K562 (cell line): ENCODE measurements around the gene PLA2R1. TPM values are rescaled to one million over a fixed set of nuclear protein-coding genes. Genes with fewer than 3 reads are reported as not detected.

Source experiments
- ATAC-seq: fragments of 200-7000 bp; cut with Tn5 transposase; 3 replicates; pipeline ENCODE4 v1.9.1; 2020; ENCODE audit warnings: moderate library complexity
- BruUV-seq: library from RNA; stranded (reverse); fragments of 400-500 nt; replicated peaks from 2 replicates; lab custom pipeline; 2021; lab: Mats Ljungman, UMichigan
- CTCF ChIA-PET: fragments of 300-600 bp; formaldehyde crosslinking; extraction: SDS; loops from one replicate; lab custom pipeline; 2021; ENCODE audit warnings: low intra/inter-chr PET ratio; lab: Yijun Ruan, JAX
- POLR2A ChIA-PET: fragments of 300-600, 350-650 bp; sonication (Branson Sonifier 250); formaldehyde crosslinking; extraction: SDS; loops from one replicate; lab custom pipeline; 2021; ENCODE audit warnings: antibody characterized with exemption, inconsistent platforms; lab: Yijun Ruan, JAX
- DNase-seq, 4 experiments: peaks; one replicate each; pipeline versions ENCODE4 v3.0.0 to v3.0.0-alpha.2; 2011 to 2018; ENCODE audit warnings: low spot score in 3 of 4, mixed read lengths in 3 of 4; ENCODE audit errors: extremely low read depth in 1 of 4
- FAIRE-seq: peaks from 2 replicates; lab custom pipeline; 2011; peaks lifted over from hg19 to GRCh38; lab: Jason Lieb, UNC
- H2AFZ ChIP-seq: 2 replicates; pipeline ENCODE4 v1.6.0; 2011; ENCODE audit warnings: low read depth, low read length, control low read depth, inconsistent platforms
- H3K27ac ChIP-seq: fragments of 200-600 bp; 3 replicates; pipeline ENCODE4 v1.8.0; 2011; ENCODE audit warnings: low read depth, mild to moderate bottlenecking, control low read depth, inconsistent platforms, low read length, moderate library complexity, mixed read lengths; ENCODE audit errors: extremely low read depth
- H3K27me3 ChIP-seq, 2 experiments: fragments of 300-600 bp in 1 of 2; 2 replicates in 1 of 2; 3 replicates in 1 of 2; pipeline versions ENCODE4 v1.6.0 to v1.8.0; 2011; ENCODE audit warnings: inconsistent platforms in 2 of 2, low read length in 2 of 2, mild to moderate bottlenecking in 1 of 2, mixed read lengths in 1 of 2, moderate library complexity in 1 of 2; ENCODE audit not compliant: control insufficient read depth in 2 of 2, insufficient read depth in 2 of 2
- H3K36me3 ChIP-seq: fragments of 300-600 bp; 3 replicates; pipeline ENCODE4 v1.8.0; 2011; ENCODE audit warnings: mild to moderate bottlenecking, low read length, inconsistent platforms; ENCODE audit not compliant: control insufficient read depth, insufficient read depth
- H3K4me1 ChIP-seq, 2 experiments: fragments of 200-600 bp in 1 of 2; replicated peaks in 1 of 2; 2 replicates in 1 of 2; 3 replicates in 1 of 2; pipeline versions ENCODE4 v1.5.1 to v1.8.0; 2011; ENCODE audit warnings: inconsistent platforms in 2 of 2, low read length in 2 of 2, mild to moderate bottlenecking in 1 of 2, mixed read lengths in 1 of 2, moderate library complexity in 1 of 2; ENCODE audit not compliant: control insufficient read depth in 2 of 2, insufficient read depth in 2 of 2
- H3K4me2 ChIP-seq: 2 replicates; pipeline ENCODE4 v1.6.1; 2011; ENCODE audit warnings: low read length, control low read depth, inconsistent platforms, mixed read lengths; ENCODE audit not compliant: insufficient read depth
- H3K4me3 ChIP-seq: fragments of 200-600 bp; sonication (generic), shearing (Covaris generic); 2 replicates; pipeline ENCODE4 v1.5.1; 2016; ENCODE audit warnings: control low read depth, inconsistent platforms
- H3K79me2 ChIP-seq: fragments of 200-600 bp; 3 replicates; pipeline ENCODE4 v1.8.0; 2011; ENCODE audit warnings: low read length, inconsistent platforms; ENCODE audit not compliant: control insufficient read depth, insufficient read depth
- H3K9ac ChIP-seq, 2 experiments: 2 replicates each; pipeline versions ENCODE4 v1.6.0 to v1.6.1; 2011; ENCODE audit warnings: low read depth in 2 of 2, low read length in 2 of 2, control low read depth in 1 of 2, inconsistent platforms in 1 of 2, mild to moderate bottlenecking in 1 of 2, mixed read lengths in 1 of 2; ENCODE audit not compliant: insufficient read depth in 1 of 2
- H3K9me1 ChIP-seq: one replicate; pipeline ENCODE4 v1.6.0; 2011; ENCODE audit warnings: inconsistent platforms, mild to moderate bottlenecking, low read length, moderate library complexity; ENCODE audit not compliant: control insufficient read depth, insufficient read depth
- H3K9me3 ChIP-seq: replicated peaks from 2 replicates; pipeline ENCODE4 v1.5.1; 2011; ENCODE audit warnings: low read depth, low read length, inconsistent platforms; ENCODE audit not compliant: control insufficient read depth, insufficient read depth
- H4K20me1 ChIP-seq: replicated peaks from 2 replicates; pipeline ENCODE4 v1.6.1; 2011; ENCODE audit warnings: low read length, inconsistent platforms, mixed read lengths; ENCODE audit not compliant: control insufficient read depth, insufficient read depth
- CBFB ChIP-seq: sonication (generic); formaldehyde crosslinking; IDR thresholded peaks from 2 replicates; pipeline ENCODE4 v1.4.0; 2020; ENCODE audit warnings: mild to moderate bottlenecking, missing genetic modification reagents
- CCNT2 ChIP-seq: IDR thresholded peaks from 2 replicates; pipeline ENCODE4 v1.6.1; 2011; ENCODE audit warnings: borderline replicate concordance, low read depth, mild to moderate bottlenecking, moderate library complexity, mixed read lengths, low read length; ENCODE audit not compliant: insufficient read length; ENCODE audit errors: extremely low read depth
- CEBPB ChIP-seq: fragments of 450-650 bp; IDR thresholded peaks from 2 replicates; pipeline ENCODE4 v1.6.1; 2016; ENCODE audit warnings: missing genetic modification characterization, missing compliant biosample characterization
- ESRRB ChIP-seq: fragments of 250-450 bp; sonication (Bioruptor Pico); IDR thresholded peaks from 2 replicates; pipeline ENCODE4 v1.5.0; 2020; ENCODE audit warnings: mild to moderate bottlenecking, moderate library complexity, borderline replicate concordance
- FUS ChIP-seq: fragments of 200-400 bp; formaldehyde crosslinking; optimal IDR thresholded peaks from 2 replicates; pipeline ENCODE3; 2017; ENCODE audit warnings: low read depth, low read length
- LCOR ChIP-seq: sonication (generic); formaldehyde crosslinking; IDR thresholded peaks from 2 replicates; pipeline ENCODE4 v1.8.0; 2022; ENCODE audit warnings: mild to moderate bottlenecking, missing genetic modification reagents
- MAFF ChIP-seq: IDR thresholded peaks from 2 replicates; pipeline ENCODE4 v1.6.1; 2012; ENCODE audit warnings: low read length, improper control_type of control experiment
- NONO ChIP-seq, 2 experiments: fragments of 200-400 bp in 1 of 2; fragments of 450-650 bp in 1 of 2; formaldehyde crosslinking in 1 of 2; IDR thresholded peaks; 2 replicates each; pipeline ENCODE4 v1.6.1; 2017; ENCODE audit warnings: low read depth in 2 of 2, mild to moderate bottlenecking in 2 of 2, moderate library complexity in 2 of 2, low read length in 1 of 2
- ZNF146 ChIP-seq: IDR thresholded peaks from one replicate; pipeline ENCODE4 v1.6.1; 2018; ENCODE audit warnings: missing compliant biosample characterization; ENCODE audit not compliant: unreplicated experiment
- ZNF274 ChIP-seq: IDR thresholded peaks from 2 replicates; pipeline ENCODE4 v1.6.1; 2011; ENCODE audit warnings: low read depth, mild to moderate bottlenecking, low read length, moderate library complexity, borderline replicate concordance
- in situ Hi-C: fragments of 300-500 bp; cut with MboI; formaldehyde crosslinking; loops from 4 replicates; pipeline ENCODE4 v1.15.0; 2018; ENCODE audit warnings: inconsistent platforms, mixed read lengths
- intact Hi-C: fragments of 100-400 bp; cut with micrococcal nuclease; formaldehyde crosslinking; loops from 2 replicates; pipeline ENCODE4 v1.14.2; 2022
- polyA plus RNA-seq, 8 experiments: library from polyadenylated mRNA; depleted of rRNA in 4 of 8; stranded (reverse) in 5 of 8; unstranded in 3 of 8; fragments of >200 nt; fragmentation: Nextera tagmentation in 2 of 8; fragmentation: Illumina TruSeq in 1 of 8; extraction: Ambion mirVana in 2 of 8; extraction: Trizol in 1 of 8; gene quantifications; 2 replicates each; pipeline versions ENCODE4 v1.2.1 to v1.2.3, GENCODE V29; 2011 to 2014; ENCODE audit warnings: inconsistent platforms in 1 of 8, missing spikeins in 1 of 8
- total RNA-seq, 7 experiments: library from RNA; depleted of rRNA in 6 of 7; stranded (reverse); fragments of >200 nt in 6 of 7; fragmentation: Illumina TruSeq in 2 of 7; extraction: Trizol in 2 of 7; gene quantifications; 2 replicates each; pipeline versions ENCODE4 v1.2.1 to v1.2.3, GENCODE V29; 2011 to 2021; ENCODE audit warnings: low replicate concordance in 1 of 7
- TF ChIP-seq, protein P1 (sequence below): fragments of 450-650 bp; IDR thresholded peaks from 2 replicates; pipeline ENCODE4 v1.6.1; 2016; ENCODE audit warnings: low read depth, mild to moderate bottlenecking, moderate library complexity
- TF ChIP-seq, protein P2 (sequence below), 2 experiments: fragments of 450-650 bp; IDR thresholded peaks; 2 replicates each; pipeline ENCODE4 v1.6.1; 2016
- TF ChIP-seq, protein P3 (sequence below): conservative IDR thresholded peaks from 2 replicates; pipeline ENCODE4 v1.6.1; 2011; ENCODE audit warnings: low read depth, mild to moderate bottlenecking, low read length; ENCODE audit not compliant: control insufficient read depth

PLA2R1 gene
- total and polyA plus RNA-seq, 9 of the 15 experiments (the other 6 are each of a cell fraction or from before 2014, with no cell fraction given) = not detected

DNA sequence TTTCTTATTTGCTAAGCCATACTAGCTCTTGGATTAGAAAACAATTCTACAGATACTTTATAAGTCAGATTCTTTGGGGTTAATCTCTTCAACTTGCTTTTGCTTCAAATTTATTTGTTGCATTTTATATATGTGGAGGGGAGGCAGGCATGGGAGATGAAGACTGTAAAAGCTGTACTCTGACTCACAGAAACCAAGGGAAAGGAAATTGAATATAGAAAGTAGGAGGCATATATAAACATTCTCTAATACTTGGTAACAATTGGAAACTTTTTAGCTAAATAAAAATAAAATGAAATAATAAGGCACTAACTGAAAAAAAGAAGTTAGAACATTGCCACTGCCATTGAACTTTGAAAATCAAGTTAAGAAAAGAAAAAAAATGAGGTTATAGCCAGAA is 21.3 kb downstream of the PLA2R1 start:
- Histone ChIP-seq H3K27ac (no peak overlapping the region), H4K20me1 (no peaks in the 10 kb centered on the region; the same call in 1 of the 2 replicates), H3K9ac (no peak overlapping the region), H3K9me1 (no peaks in the 10 kb centered on the region), H3K79me2 (no peaks in the 10 kb centered on the region), H3K4me1 (no peaks in the 10 kb centered on the region), H2AFZ (no peak overlapping the region), H3K36me3 (no peaks in the 10 kb centered on the region), H3K27me3 (peaks cover 4 to 11% of the 10 kb centered on the region in 2 experiments; a peak in 1 of 5 replicates), H3K9me3 (no peaks in the 10 kb centered on the region), H3K4me3 (no peak overlapping the region), H3K4me2 (no peak overlapping the region)
- BruUV-seq = no TSS peak
- in situ Hi-C loops = no loop called here
- TF ChIP-seq MAFF = no peak
- TF ChIP-seq NONO (IDR thresholded peaks at IDR 0.05; ENCODE audit: low read depth in 2 of 2, low read length in 1 of 2) = no peak
- TF ChIP-seq CEBPB (tag) = no peak
- TF ChIP-seq CCNT2 = no peak
- TF ChIP-seq FUS = no peak
- TF ChIP-seq, protein P1, sequence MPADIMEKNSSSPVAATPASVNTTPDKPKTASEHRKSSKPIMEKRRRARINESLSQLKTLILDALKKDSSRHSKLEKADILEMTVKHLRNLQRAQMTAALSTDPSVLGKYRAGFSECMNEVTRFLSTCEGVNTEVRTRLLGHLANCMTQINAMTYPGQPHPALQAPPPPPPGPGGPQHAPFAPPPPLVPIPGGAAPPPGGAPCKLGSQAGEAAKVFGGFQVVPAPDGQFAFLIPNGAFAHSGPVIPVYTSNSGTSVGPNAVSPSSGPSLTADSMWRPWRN = no peak
- no peak for TF ChIP-seq CBFB (CRISPR knock-in tag)
- TF ChIP-seq ZNF274 = no peak
- TF ChIP-seq, protein P2, sequence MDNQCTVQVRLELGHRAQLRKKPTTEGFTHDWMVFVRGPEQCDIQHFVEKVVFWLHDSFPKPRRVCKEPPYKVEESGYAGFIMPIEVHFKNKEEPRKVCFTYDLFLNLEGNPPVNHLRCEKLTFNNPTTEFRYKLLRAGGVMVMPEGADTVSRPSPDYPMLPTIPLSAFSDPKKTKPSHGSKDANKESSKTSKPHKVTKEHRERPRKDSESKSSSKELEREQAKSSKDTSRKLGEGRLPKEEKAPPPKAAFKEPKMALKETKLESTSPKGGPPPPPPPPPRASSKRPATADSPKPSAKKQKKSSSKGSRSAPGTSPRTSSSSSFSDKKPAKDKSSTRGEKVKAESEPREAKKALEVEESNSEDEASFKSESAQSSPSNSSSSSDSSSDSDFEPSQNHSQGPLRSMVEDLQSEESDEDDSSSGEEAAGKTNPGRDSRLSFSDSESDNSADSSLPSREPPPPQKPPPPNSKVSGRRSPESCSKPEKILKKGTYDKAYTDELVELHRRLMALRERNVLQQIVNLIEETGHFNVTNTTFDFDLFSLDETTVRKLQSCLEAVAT (IDR thresholded peaks at IDR 0.05) = no peak
- no peak for TF ChIP-seq LCOR (CRISPR knock-in tag)
- TF ChIP-seq ZNF146 = no peak
- no peak for TF ChIP-seq ESRRB (CRISPR knock-in tag)
- TF ChIP-seq, protein P3, sequence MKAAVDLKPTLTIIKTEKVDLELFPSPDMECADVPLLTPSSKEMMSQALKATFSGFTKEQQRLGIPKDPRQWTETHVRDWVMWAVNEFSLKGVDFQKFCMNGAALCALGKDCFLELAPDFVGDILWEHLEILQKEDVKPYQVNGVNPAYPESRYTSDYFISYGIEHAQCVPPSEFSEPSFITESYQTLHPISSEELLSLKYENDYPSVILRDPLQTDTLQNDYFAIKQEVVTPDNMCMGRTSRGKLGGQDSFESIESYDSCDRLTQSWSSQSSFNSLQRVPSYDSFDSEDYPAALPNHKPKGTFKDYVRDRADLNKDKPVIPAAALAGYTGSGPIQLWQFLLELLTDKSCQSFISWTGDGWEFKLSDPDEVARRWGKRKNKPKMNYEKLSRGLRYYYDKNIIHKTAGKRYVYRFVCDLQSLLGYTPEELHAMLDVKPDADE = no peak
- CTCF ChIA-PET = no interaction called here
- ATAC-seq = no peak
- FAIRE-seq = no peak
- POLR2A ChIA-PET = interaction anchor here (0.6 kb wide), 1 partner anchor 9 kb away, joined by 3 read pairs; no protein-coding TSS in a partner anchor
- intact Hi-C loops = no loop called here
- DNase-seq = no peak
